AG04450 (cell line): ENCODE measurements around the gene AUH. TPM values are rescaled to one million over a fixed set of nuclear protein-coding genes. Genes with fewer than 3 reads are reported as not detected.

Experiments used
- CTCF ChIA-PET: fragments of 300-600, 350-600 bp; formaldehyde crosslinking; extraction: SDS; loops from one replicate; lab custom pipeline; 2022; ENCODE audit warnings: antibody characterized with exemption, inconsistent platforms; lab: Charles Lee
- POLR2A ChIA-PET: fragments of 350-600 bp; formaldehyde crosslinking; extraction: SDS; loops from one replicate; lab custom pipeline; 2021; ENCODE audit warnings: antibody characterized with exemption, inconsistent platforms; lab: Yijun Ruan, JAX
- DNase-seq: peaks from one replicate; pipeline ENCODE4 v3.0.0-alpha.2; 2011; ENCODE audit warnings: low read depth, low spot score
- H3K27ac ChIP-seq: one replicate; pipeline ENCODE4 v1.5.1; 2012; ENCODE audit warnings: low read depth, low read length, control low read depth
- H3K27me3 ChIP-seq: one replicate; pipeline ENCODE4 v1.6.0; 2012; ENCODE audit warnings: low read length; ENCODE audit not compliant: control insufficient read depth, insufficient read depth
- H3K4me3 ChIP-seq: 2 replicates; pipeline ENCODE4 v1.5.1; 2011; ENCODE audit warnings: mild to moderate bottlenecking, low read depth, low read length, control low read depth
- H3K9me3 ChIP-seq: 2 replicates; pipeline ENCODE4 v1.5.1; 2012; ENCODE audit warnings: low read length; ENCODE audit not compliant: control insufficient read depth, insufficient read depth
- CTCF ChIP-seq: IDR thresholded peaks from 2 replicates; pipeline ENCODE4 v1.5.1; 2011; ENCODE audit warnings: low read depth, low read length, control low read depth, inconsistent platforms
- polyA plus RNA-seq: library from polyadenylated mRNA; depleted of rRNA; stranded (reverse); fragments of >200 nt; gene quantifications from 2 replicates; pipeline ENCODE4 v1.2.3, GENCODE V29; 2011

AUH gene
- polyA plus RNA-seq, 1 experiment: 9.1 TPM

- POLR2A ChIA-PET: no interaction called here
- no peak for DNase-seq
- CTCF ChIA-PET: interaction anchor here (1.1 kb wide), 1 partner anchor 178 kb away, joined by 3 read pairs; no protein-coding TSS in a partner anchor
- Histone ChIP-seq H3K27ac (no peak overlapping the region), H3K4me3 (no peak overlapping the region), H3K9me3 (no peaks in the 10 kb centered on the region), H3K27me3 (no peaks in the 10 kb centered on the region)
- no peak for TF ChIP-seq CTCF
These were observed 118.7 kb downstream of the AUH start for GRCh38 chr9:91243029-91243428.

- no peak for DNase-seq
- no peak for TF ChIP-seq CTCF
- Histone ChIP-seq H3K27me3 (no peaks in the 10 kb centered on the region), H3K4me3 (no peak overlapping the region), H3K9me3 (no peaks in the 10 kb centered on the region), H3K27ac (no peak overlapping the region)
- ChIA-PET POLR2A (no interaction called here), CTCF (interaction anchor here (0.6 kb wide), 1 partner anchor 183 kb away, joined by 4 read pairs; no protein-coding TSS in a partner anchor)
These were observed 119.8 kb downstream of the AUH start for GRCh38 chr9:91241909-91242308.

- DNase-seq: no peak
- no peak overlapping the region for H3K27ac ChIP-seq
- no peaks in the 10 kb centered on the region for H3K9me3 ChIP-seq
- no peak overlapping the region for H3K4me3 ChIP-seq
- POLR2A ChIA-PET: no interaction called here
- TF ChIP-seq CTCF: no peak
- CTCF ChIA-PET: no interaction called here
- no peaks in the 10 kb centered on the region for H3K27me3 ChIP-seq
These were observed 121.0 kb downstream of the AUH start for GRCh38 chr9:91240596-91241165.

- Histone ChIP-seq H3K4me3 (no peak overlapping the region), H3K27ac (no peak overlapping the region), H3K9me3 (no peaks in the 10 kb centered on the region), H3K27me3 (no peaks in the 10 kb centered on the region)
- ChIA-PET CTCF (no interaction called here), POLR2A (interaction anchor here (0.6 kb wide), 1 partner anchor 144 kb away, joined by 8 read pairs; no protein-coding TSS in a partner anchor)
- DNase-seq: no peak
- no peak for TF ChIP-seq CTCF
These were observed 122.2 kb downstream of the AUH start for GRCh38 chr9:91239367-91240111.

- POLR2A ChIA-PET: no interaction called here
- Histone ChIP-seq H3K9me3 (no peaks in the 10 kb centered on the region), H3K27me3 (no peaks in the 10 kb centered on the region), H3K4me3 (no peak overlapping the region), H3K27ac (no peak overlapping the region)
- TF ChIP-seq CTCF: no peak
- CTCF ChIA-PET: interaction anchor here (1.2 kb wide), 1 partner anchor 319 kb away, joined by 3 read pairs; no protein-coding TSS in a partner anchor
- DNase-seq: no peak
These were observed 127.2 kb downstream of the AUH start for GRCh38 chr9:91234523-91234922.
